IMR-90 (cell line): Measurements from ENCODE around the gene RPL35. TPM values are rescaled to one million over a fixed set of nuclear protein-coding genes. Genes with fewer than 3 reads are reported as not detected.

ENCODE experiments used
- ATAC-seq: fragments of 200-7000 bp; cut with Tn5 transposase; 2 replicates; pipeline ENCODE4 v1.9.1; 2020; ENCODE audit warnings: low read depth, mild to moderate bottlenecking, moderate library complexity
- BruUV-seq: library from RNA; stranded (reverse); fragments of 400-500 nt; replicated peaks from 2 replicates; lab custom pipeline; 2021; lab: Mats Ljungman, UMichigan
- CTCF ChIA-PET: fragments of 300-600 bp; formaldehyde crosslinking; extraction: SDS; loops from one replicate; lab custom pipeline; 2021; ENCODE audit warnings: antibody characterized with exemption; lab: Yijun Ruan, JAX
- POLR2A ChIA-PET: fragments of 300-600 bp; sonication (Branson Sonifier 250); formaldehyde crosslinking; loops from one replicate; lab custom pipeline; 2022; ENCODE audit warnings: antibody characterized with exemption; ENCODE audit not compliant: unreplicated experiment; lab: Charles Lee
- DNase-seq: peaks from one replicate; pipeline ENCODE4 v3.0.0; 2013
- H2AFZ ChIP-seq: replicated peaks from 2 replicates; pipeline ENCODE3; 2013; ENCODE audit warnings: low read length, mild to moderate bottlenecking; ENCODE audit not compliant: poor library complexity
- H2AK5ac ChIP-seq: 2 replicates; pipeline ENCODE4 v1.6.1; 2013; ENCODE audit warnings: low read depth, low read length, inconsistent platforms
- H2AK9ac ChIP-seq: replicated peaks from 2 replicates; pipeline ENCODE3; 2013; ENCODE audit warnings: mild to moderate bottlenecking, low read depth, low read length, moderate library complexity; ENCODE audit not compliant: poor library complexity
- H2BK120ac ChIP-seq: 2 replicates; pipeline ENCODE4 v1.6.1; 2013; ENCODE audit warnings: low read depth, low read length, inconsistent platforms
- H2BK15ac ChIP-seq: 3 replicates; pipeline ENCODE4 v1.6.1; 2013; ENCODE audit warnings: low read depth, low read length, inconsistent platforms
- H2BK20ac ChIP-seq: 2 replicates; pipeline ENCODE4 v1.6.1; 2013; ENCODE audit warnings: low read depth, mild to moderate bottlenecking, inconsistent platforms, low read length, moderate library complexity
- H2BK5ac ChIP-seq: 2 replicates; pipeline ENCODE4 v1.6.1; 2013; ENCODE audit warnings: mild to moderate bottlenecking, low read depth, low read length, inconsistent platforms; ENCODE audit not compliant: poor library complexity, severe bottlenecking
- H3K14ac ChIP-seq: replicated peaks from 2 replicates; pipeline ENCODE4 v1.6.1; 2013; ENCODE audit warnings: low read depth, low read length, inconsistent platforms
- H3K18ac ChIP-seq: 2 replicates; pipeline ENCODE4 v1.6.1; 2013; ENCODE audit warnings: low read depth, low read length, control low read depth
- H3K23ac ChIP-seq: 2 replicates; pipeline ENCODE4 v1.6.1; 2013; ENCODE audit warnings: low read depth, low read length, inconsistent platforms
- H3K27ac ChIP-seq: 2 replicates; pipeline ENCODE4 v1.5.1; 2013; ENCODE audit warnings: mild to moderate bottlenecking, control low read depth, low read length; ENCODE audit not compliant: insufficient read depth
- H3K27me3 ChIP-seq: 2 replicates; pipeline ENCODE4 v1.6.1; 2013; ENCODE audit warnings: low read length; ENCODE audit not compliant: control insufficient read depth, insufficient read depth
- H3K36me3 ChIP-seq: 2 replicates; pipeline ENCODE4 v1.6.1; 2013; ENCODE audit warnings: low read length, mixed read lengths; ENCODE audit not compliant: control insufficient read depth, insufficient read depth
- H3K4ac ChIP-seq: 2 replicates; pipeline ENCODE4 v1.6.1; 2013; ENCODE audit warnings: low read depth, low read length, inconsistent platforms
- H3K4me1 ChIP-seq: 2 replicates; pipeline ENCODE4 v1.6.1; 2013; ENCODE audit warnings: low read length, mixed read lengths; ENCODE audit not compliant: control insufficient read depth, insufficient read depth
- H3K4me2 ChIP-seq: 2 replicates; pipeline ENCODE4 v1.6.1; 2013; ENCODE audit warnings: low read depth, mild to moderate bottlenecking, control low read depth, low read length, moderate library complexity
- H3K4me3 ChIP-seq: 2 replicates; pipeline ENCODE4 v1.5.1; 2013; ENCODE audit warnings: low read depth, mild to moderate bottlenecking, control low read depth, low read length, moderate library complexity; ENCODE audit not compliant: insufficient read depth
- H3K56ac ChIP-seq: 2 replicates; pipeline ENCODE4 v1.6.1; 2013; ENCODE audit warnings: low read length, inconsistent platforms; ENCODE audit not compliant: insufficient read depth; ENCODE audit errors: extremely low read depth
- H3K79me1 ChIP-seq, 2 experiments: 2 replicates each; pipeline ENCODE4 v1.6.1; 2013; ENCODE audit warnings: low read length in 2 of 2, inconsistent platforms in 1 of 2, low read depth in 1 of 2
- H3K9ac ChIP-seq: 2 replicates; pipeline ENCODE4 v1.6.1; 2013; ENCODE audit warnings: low read depth, low read length, control low read depth
- H3K9me1 ChIP-seq: 2 replicates; pipeline ENCODE4 v1.6.1; 2013; ENCODE audit warnings: low read length, inconsistent platforms; ENCODE audit not compliant: insufficient read depth
- H3K9me3 ChIP-seq: 2 replicates; pipeline ENCODE4 v1.6.1; 2013; ENCODE audit warnings: low read length; ENCODE audit not compliant: control insufficient read depth, insufficient read depth
- H4K20me1 ChIP-seq: 2 replicates; pipeline ENCODE4 v1.6.1; 2013; ENCODE audit warnings: low read length, inconsistent platforms; ENCODE audit not compliant: insufficient read depth
- H4K5ac ChIP-seq: 2 replicates; pipeline ENCODE4 v1.6.1; 2013; ENCODE audit warnings: mild to moderate bottlenecking, low read depth, low read length, control low read depth
- H4K8ac ChIP-seq, 2 experiments: 2 replicates each; pipeline ENCODE4 v1.6.1; 2013; ENCODE audit warnings: low read depth in 2 of 2, low read length in 2 of 2, control low read depth in 1 of 2, inconsistent platforms in 1 of 2
- H4K91ac ChIP-seq: 2 replicates; pipeline ENCODE4 v1.6.1; 2013; ENCODE audit warnings: low read depth, low read length, inconsistent platforms; ENCODE audit not compliant: insufficient read depth
- MAZ ChIP-seq: IDR thresholded peaks from 2 replicates; pipeline ENCODE4 v1.6.1; 2012; ENCODE audit warnings: low read depth, mild to moderate bottlenecking, low read length, improper control_type of control experiment, moderate library complexity, borderline replicate concordance
- POLR2A ChIP-seq: IDR thresholded peaks from 2 replicates; pipeline ENCODE4 v1.6.1; 2012; ENCODE audit warnings: mild to moderate bottlenecking, low read depth, low read length
- RAD21 ChIP-seq: IDR thresholded peaks from 2 replicates; pipeline ENCODE4 v1.6.1; 2012; ENCODE audit warnings: low read length, improper control_type of control experiment
- RFX5 ChIP-seq: IDR thresholded peaks from 2 replicates; pipeline ENCODE4 v1.8.0; 2012; ENCODE audit warnings: low read depth, mild to moderate bottlenecking, low read length, moderate library complexity
- USF2 ChIP-seq: fragments of 150-350 bp; IDR thresholded peaks from 2 replicates; pipeline ENCODE4 v1.6.1; 2017; ENCODE audit warnings: mild to moderate bottlenecking, antibody characterized with exemption, low read length, low read depth
- WGBS, 2 experiments: methylation state at CpG; one replicate each; pipeline versions ENCODE4 v1.1.5 to v1.1.7; 2013; ENCODE audit warnings: missing lambda C conversion rate in 2 of 2; ENCODE audit not compliant: insufficient read length in 1 of 2; ENCODE audit errors: extremely low coverage in 2 of 2; 5-methylcytosine and 5-hydroxymethylcytosine counted together
- dilution Hi-C: fragments of 300-500 bp; cut with HindIII; formaldehyde crosslinking; loops from one replicate; pipeline ENCODE4 v1.14.3; 2018; ENCODE audit warnings: low sequenced_read_pairs; ENCODE audit not compliant: unreplicated experiment
- in situ Hi-C: fragments of 300-500 bp; cut with MboI; formaldehyde crosslinking; loops from 3 replicates; pipeline ENCODE4 v1.14.3; 2019; ENCODE audit warnings: low sequenced_read_pairs, inconsistent platforms, mixed read lengths
- intact Hi-C: fragments of 100-400 bp; cut with micrococcal nuclease; formaldehyde crosslinking; loops from 2 replicates; pipeline ENCODE4 v1.10.0; 2022
- polyA plus RNA-seq, 3 experiments: library from polyadenylated mRNA; depleted of rRNA; stranded (reverse); fragments of >200 nt; gene quantifications; 2 replicates each; pipeline ENCODE4 v1.2.3, GENCODE V29; 2012; ENCODE audit warnings: low replicate concordance in 1 of 3
- total RNA-seq: library from RNA; depleted of rRNA; stranded (reverse); fragments of >200 nt; gene quantifications from 2 replicates; pipeline ENCODE4 v1.2.3, GENCODE V29; 2012
- TF ChIP-seq, protein P1 (sequence below): fragments of 150-350 bp; IDR thresholded peaks from 2 replicates; pipeline ENCODE4 v1.6.1; 2016; ENCODE audit warnings: low read depth, mild to moderate bottlenecking, low read length, moderate library complexity, borderline replicate concordance

Gene RPL35
- total and polyA plus RNA-seq, 2 of the 4 experiments (the other 2 are of a cell fraction): 881 to 1,650 TPM

DNA sequence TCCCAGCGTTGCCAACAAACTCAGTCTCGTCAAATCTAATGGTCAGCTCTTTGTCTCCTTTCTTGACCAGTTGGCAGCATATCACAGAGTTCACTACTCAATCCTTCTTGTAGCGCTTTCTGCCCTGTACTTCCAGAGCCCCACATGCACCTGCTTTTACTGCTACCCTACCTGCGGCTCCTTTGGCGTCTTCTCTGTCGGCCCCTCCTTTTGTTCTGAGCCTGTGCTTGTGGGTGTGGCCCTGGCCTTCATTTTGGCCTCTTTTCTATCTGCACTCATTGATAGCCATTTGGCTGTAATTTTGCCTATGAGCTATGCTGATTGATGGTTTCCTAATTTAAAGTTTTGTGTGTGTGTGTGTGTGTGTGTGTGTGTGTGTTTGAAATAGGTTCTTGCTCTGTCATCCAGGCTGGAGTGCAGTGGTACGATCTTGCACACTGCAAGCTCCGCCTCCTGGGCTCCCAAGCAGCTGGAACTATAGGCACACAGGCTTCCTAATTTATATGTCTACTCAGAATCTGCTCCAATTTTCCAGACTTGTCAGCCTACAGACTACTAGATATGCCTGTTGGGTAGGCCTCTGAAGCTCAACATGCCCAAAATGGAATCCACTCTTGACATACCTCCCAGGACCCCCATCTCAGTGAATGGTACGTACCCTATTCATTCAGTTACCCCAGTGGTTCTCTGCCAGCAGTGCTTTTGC, 32.4 kb upstream of the RPL35 start:
- 0 out of 2 replicates have a peak, but pooled peaks cover 2% of the 10 kb centered on the region for H3K4me1 ChIP-seq
- TF ChIP-seq MAZ: no peak
- TF ChIP-seq POLR2A: no peak
- TF ChIP-seq, protein P1, sequence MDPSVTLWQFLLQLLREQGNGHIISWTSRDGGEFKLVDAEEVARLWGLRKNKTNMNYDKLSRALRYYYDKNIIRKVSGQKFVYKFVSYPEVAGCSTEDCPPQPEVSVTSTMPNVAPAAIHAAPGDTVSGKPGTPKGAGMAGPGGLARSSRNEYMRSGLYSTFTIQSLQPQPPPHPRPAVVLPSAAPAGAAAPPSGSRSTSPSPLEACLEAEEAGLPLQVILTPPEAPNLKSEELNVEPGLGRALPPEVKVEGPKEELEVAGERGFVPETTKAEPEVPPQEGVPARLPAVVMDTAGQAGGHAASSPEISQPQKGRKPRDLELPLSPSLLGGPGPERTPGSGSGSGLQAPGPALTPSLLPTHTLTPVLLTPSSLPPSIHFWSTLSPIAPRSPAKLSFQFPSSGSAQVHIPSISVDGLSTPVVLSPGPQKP: no peak
- TF ChIP-seq USF2: no peak
- no peak for TF ChIP-seq RFX5
- TF ChIP-seq RAD21: no peak
- H3K4me2 ChIP-seq: no peak overlapping the region
- in situ Hi-C loops: no loop called here
- H3K14ac ChIP-seq: no peak overlapping the region
- no peak overlapping the region for H2AK9ac ChIP-seq
- H4K20me1 ChIP-seq: no peaks in the 10 kb centered on the region; the same call in 1 of the 2 replicates
- no peak overlapping the region for H2AK5ac ChIP-seq
- no peak overlapping the region for H2BK120ac ChIP-seq
- H3K27ac ChIP-seq: no peak overlapping the region
- WGBS, 2 experiments: 100% methylated on average over 3 of the region's 9 CpGs; no CpG with 5 or more reads in 1 of the 2 experiments
- H2BK20ac ChIP-seq: no peak overlapping the region
- H2BK15ac ChIP-seq: no peak overlapping the region
- no peak for DNase-seq
- H4K5ac ChIP-seq: no peak overlapping the region
- no peak for ATAC-seq
- no peak overlapping the region for H3K56ac ChIP-seq
- dilution Hi-C loops: no loop called here
- H3K79me1 ChIP-seq: peaks cover 4 to 7% of the 10 kb centered on the region in 2 experiments; a peak in 3 of 4 replicates
- ChIA-PET CTCF (interaction anchor here (1.5 to 1.8 kb wide), 2 partner anchors 16 to 120 kb away, joined by 5 to 7 read pairs; no protein-coding TSS in a partner anchor), POLR2A (no interaction called here)
- H3K9ac ChIP-seq: no peak overlapping the region
- H4K8ac ChIP-seq: no peak overlapping the region
- no peak overlapping the region for H3K4me3 ChIP-seq
- no peak overlapping the region for H3K18ac ChIP-seq
- no peaks in the 10 kb centered on the region for H3K27me3 ChIP-seq
- no peak overlapping the region for H3K4ac ChIP-seq
- H3K9me3 ChIP-seq: no peaks in the 10 kb centered on the region
- H2AFZ ChIP-seq: no peak overlapping the region
- intact Hi-C loops: loop anchor here (1.0 kb wide), 1 partner anchor 120 kb away; no protein-coding TSS in a partner anchor
- no peak overlapping the region for H2BK5ac ChIP-seq
- peaks cover 35% of the 10 kb centered on the region for H3K36me3 ChIP-seq
- no peak overlapping the region for H3K23ac ChIP-seq
- BruUV-seq: no TSS peak
- no peak overlapping the region for H4K91ac ChIP-seq
- no peaks in the 10 kb centered on the region for H3K9me1 ChIP-seq
